A549 (cell line): ENCODE results near the gene STK33. TPM values are rescaled to one million over a fixed set of nuclear protein-coding genes. Genes with fewer than 3 reads are reported as not detected.

Source experiments
- ATAC-seq, 2 experiments: fragments of 200-7000 bp in 1 of 2; fragments of >200 bp in 1 of 2; cut with Nextera tagmentation in 1 of 2; cut with Tn5 transposase in 1 of 2; 3 replicates each; pipeline versions ENCODE4 v1.8.0 to v1.9.1; 2018 to 2020; ENCODE audit warnings: mild to moderate bottlenecking in 1 of 2, moderate library complexity in 1 of 2
- CTCF ChIA-PET: fragments of 300-600 bp; sonication (Branson Sonifier 250); formaldehyde crosslinking; extraction: SDS; loops from one replicate; lab custom pipeline; 2021; ENCODE audit warnings: antibody characterized with exemption, inconsistent platforms; lab: Yijun Ruan, JAX
- POLR2A ChIA-PET: fragments of 350-600 bp; formaldehyde crosslinking; extraction: SDS; loops from one replicate; lab custom pipeline; 2021; ENCODE audit warnings: antibody characterized with exemption, inconsistent platforms; lab: Yijun Ruan, JAX
- DNase-seq, 2 experiments: peaks; one replicate each; pipeline versions ENCODE4 v3.0.0 to v3.0.0-alpha.2; 2011 to 2016; ENCODE audit warnings: low read depth in 1 of 2, low spot score in 1 of 2
- FAIRE-seq: peaks from 2 replicates; lab custom pipeline; 2011; peaks lifted over from hg19 to GRCh38; lab: Jason Lieb, UNC
- H3K27ac ChIP-seq, 2 experiments: fragments of >200 bp; sonication (Bioruptor Twin); formaldehyde crosslinking; 3 replicates each; pipeline ENCODE4 v1.5.1; 2016 to 2017
- H3K4me1 ChIP-seq: fragments of >200 bp; sonication (Bioruptor Twin); formaldehyde crosslinking; 3 replicates; pipeline ENCODE4 v1.6.1; 2016
- H3K4me2 ChIP-seq: fragments of >200 bp; sonication (Bioruptor Twin); formaldehyde crosslinking; 3 replicates; pipeline ENCODE4 v1.6.1; 2016
- H3K4me3 ChIP-seq: fragments of >200 bp; sonication (Bioruptor Twin); formaldehyde crosslinking; 3 replicates; pipeline ENCODE4 v1.5.1; 2016
- H3K9me3 ChIP-seq: fragments of >200 bp; sonication (Bioruptor Twin); formaldehyde crosslinking; 3 replicates; pipeline ENCODE4 v1.6.1; 2016
- CBX2 ChIP-seq: fragments of 200-600 bp; sonication (generic); IDR thresholded peaks from 2 replicates; pipeline ENCODE4 v1.6.1; 2016; ENCODE audit warnings: low read depth, mild to moderate bottlenecking, borderline replicate concordance
- EHF ChIP-seq: fragments of 250-450 bp; sonication (Bioruptor Pico); IDR thresholded peaks from 2 replicates; pipeline ENCODE4 v1.5.0; 2020; ENCODE audit warnings: mild to moderate bottlenecking
- EHMT2 ChIP-seq: fragments of 200-600 bp; sonication (generic); IDR thresholded peaks from 2 replicates; pipeline ENCODE4 v1.6.1; 2016; ENCODE audit warnings: antibody characterized with exemption, low read depth, mild to moderate bottlenecking, moderate library complexity
- FOSL2 ChIP-seq, 2 experiments: fragments of 450-650 bp in 1 of 2; fragments of >200 bp in 1 of 2; sonication (Bioruptor Twin) in 1 of 2; formaldehyde crosslinking; IDR thresholded peaks; 2 replicates each; pipeline versions ENCODE4 v1.5.0 to v1.6.1; 2016 to 2020; ENCODE audit warnings: mild to moderate bottlenecking in 1 of 2, moderate library complexity in 1 of 2
- FOXS1 ChIP-seq: fragments of 250-450 bp; sonication (Bioruptor Pico); IDR thresholded peaks from 2 replicates; pipeline ENCODE4 v1.5.0; 2020; ENCODE audit warnings: mild to moderate bottlenecking, moderate library complexity
- HEYL ChIP-seq: fragments of 250-450 bp; sonication (Bioruptor Pico); IDR thresholded peaks from 2 replicates; pipeline ENCODE4 v1.8.0; 2021; ENCODE audit warnings: mild to moderate bottlenecking, moderate library complexity
- HOXA7 ChIP-seq: fragments of 250-450 bp; sonication (Bioruptor Pico); IDR thresholded peaks from 2 replicates; pipeline ENCODE4 v1.5.0; 2020; ENCODE audit warnings: mild to moderate bottlenecking, moderate library complexity
- HOXB13 ChIP-seq: fragments of 250-450 bp; sonication (Bioruptor Pico); IDR thresholded peaks from 2 replicates; pipeline ENCODE4 v1.5.0; 2020; ENCODE audit warnings: low read depth, mild to moderate bottlenecking, moderate library complexity
- HOXB5 ChIP-seq: fragments of 250-450 bp; sonication (Bioruptor Pico); IDR thresholded peaks from 2 replicates; pipeline ENCODE4 v1.5.0; 2020; ENCODE audit warnings: mild to moderate bottlenecking, moderate library complexity
- MAFK ChIP-seq: fragments of 450-650 bp; IDR thresholded peaks from 2 replicates; pipeline ENCODE4 v1.6.1; 2014; ENCODE audit not compliant: partially characterized antibody
- POLR2AphosphoS2 ChIP-seq: conservative IDR thresholded peaks from 2 replicates; pipeline ENCODE4 v1.6.1; 2012; ENCODE audit warnings: low read length, improper control_type of control experiment, inconsistent platforms
- RARB ChIP-seq: fragments of 250-450 bp; sonication (Bioruptor Pico); IDR thresholded peaks from 2 replicates; pipeline ENCODE4 v1.8.0; 2021; ENCODE audit warnings: mild to moderate bottlenecking, moderate library complexity
- SMC3 ChIP-seq: fragments of >200 bp; sonication (Bioruptor Twin); formaldehyde crosslinking; IDR thresholded peaks from 3 replicates; pipeline ENCODE4 v1.6.1; 2018; ENCODE audit warnings: inconsistent platforms
- WGBS: methylation state at CpG from one replicate; pipeline ENCODE4 v1.1.6; 2017; ENCODE audit errors: missing lambda C conversion rate; 5-methylcytosine and 5-hydroxymethylcytosine counted together
- polyA plus RNA-seq, 4 experiments: library from polyadenylated mRNA; depleted of rRNA in 3 of 4; stranded (reverse); fragments of >200 nt; fragmentation: RNase III in 1 of 4; extraction: RNeasy Plus Mini Kit Qiagen cat#74134 plus additional on column Dnase treatment in 1 of 4; gene quantifications; 2 replicates in 3 of 4; 3 replicates in 1 of 4; pipeline ENCODE4 v1.2.3, GENCODE V29; 2011 to 2017
- small RNA-seq, 6 experiments: library from RNA; depleted of rRNA; stranded (forward); fragments of <200 nt; gene quantifications; one replicate each; pipeline ENCODE3, GENCODE V24; 2012
- TF ChIP-seq, protein P1 (sequence below): fragments of 150-350 bp; IDR thresholded peaks from 2 replicates; pipeline ENCODE4 v1.6.1; 2014; ENCODE audit warnings: low read depth, mild to moderate bottlenecking, low read length
- TF ChIP-seq, protein P2 (sequence below): IDR thresholded peaks from 2 replicates; pipeline ENCODE4 v1.6.1; 2012
- TF ChIP-seq, protein P3 (sequence below): IDR thresholded peaks from 2 replicates; pipeline ENCODE4 v1.6.1; 2012

Gene STK33
- polyA plus RNA-seq, 2 of the 4 experiments (the other 2 are of a cell fraction): 5.2 to 5.8 TPM

DNA sequence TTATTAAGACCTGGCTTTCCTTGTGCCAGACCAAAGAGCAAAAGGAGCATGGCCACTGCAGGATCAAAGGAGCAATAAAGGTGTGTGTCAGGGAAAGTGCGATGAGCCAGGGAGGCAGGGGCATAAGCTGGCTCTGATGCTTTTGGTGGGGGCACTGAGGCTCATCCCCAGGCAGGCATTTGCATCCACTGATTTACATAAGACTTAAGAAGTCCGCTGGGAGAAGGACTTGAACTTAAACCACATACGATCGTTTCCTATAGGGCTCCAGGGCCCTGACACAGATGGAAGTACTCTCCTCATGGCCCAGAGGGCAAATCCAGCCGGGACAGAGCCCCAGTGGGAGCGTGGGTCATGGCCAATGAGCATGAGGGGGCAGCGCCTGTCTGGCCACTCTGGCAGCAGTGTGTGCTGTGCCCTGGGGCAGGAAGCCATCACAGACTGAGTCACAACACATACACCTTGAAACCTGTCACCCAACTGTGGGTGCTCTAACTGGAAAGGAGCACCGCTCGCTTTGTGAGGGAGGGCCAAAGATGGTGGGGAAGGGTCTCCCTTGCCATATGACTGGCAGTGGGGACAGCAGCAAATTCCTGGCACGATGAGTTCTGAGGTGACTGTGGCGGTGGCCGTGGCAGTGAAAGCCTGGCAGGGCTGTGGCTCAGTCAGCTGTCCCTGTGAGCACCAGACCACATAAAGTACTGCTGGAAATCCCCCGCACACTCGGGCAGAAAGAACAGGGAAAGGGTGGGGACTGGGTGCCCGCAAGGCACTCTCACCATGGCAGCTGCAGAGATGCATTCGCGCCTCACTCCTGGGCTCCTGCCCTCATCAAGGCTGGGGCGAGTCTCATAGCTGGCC, 251.0 kb downstream of the STK33 start:
- CTCF ChIA-PET: interaction anchor here (1.0 to 1.9 kb wide), 6 partner anchors 12 to 89 kb away, joined by 3 to 7 read pairs (median 4); partner anchors contain the start of gene LMO1
- DNase-seq: no peak
- Histone ChIP-seq H3K4me1 (no peaks in the 10 kb centered on the region), H3K4me3 (no peak overlapping the region), H3K4me2 (no peak overlapping the region), H3K27ac (no peak overlapping the region), H3K9me3 (no peaks in the 10 kb centered on the region)
- no peak for FAIRE-seq
- no peak for TF ChIP-seq FOXS1
- no peak for TF ChIP-seq FOSL2 (IDR thresholded peaks at IDR 0.05)
- no peak for TF ChIP-seq FOSL2 (CRISPR knock-in tag; IDR thresholded peaks at IDR 0.05)
- TF ChIP-seq RARB (CRISPR knock-in tag): no peak
- TF ChIP-seq HEYL (CRISPR knock-in tag): no peak
- TF ChIP-seq CBX2: no peak
- TF ChIP-seq, protein P1, sequence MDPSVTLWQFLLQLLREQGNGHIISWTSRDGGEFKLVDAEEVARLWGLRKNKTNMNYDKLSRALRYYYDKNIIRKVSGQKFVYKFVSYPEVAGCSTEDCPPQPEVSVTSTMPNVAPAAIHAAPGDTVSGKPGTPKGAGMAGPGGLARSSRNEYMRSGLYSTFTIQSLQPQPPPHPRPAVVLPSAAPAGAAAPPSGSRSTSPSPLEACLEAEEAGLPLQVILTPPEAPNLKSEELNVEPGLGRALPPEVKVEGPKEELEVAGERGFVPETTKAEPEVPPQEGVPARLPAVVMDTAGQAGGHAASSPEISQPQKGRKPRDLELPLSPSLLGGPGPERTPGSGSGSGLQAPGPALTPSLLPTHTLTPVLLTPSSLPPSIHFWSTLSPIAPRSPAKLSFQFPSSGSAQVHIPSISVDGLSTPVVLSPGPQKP: no peak
- no peak for TF ChIP-seq MAFK
- TF ChIP-seq, protein P2, sequence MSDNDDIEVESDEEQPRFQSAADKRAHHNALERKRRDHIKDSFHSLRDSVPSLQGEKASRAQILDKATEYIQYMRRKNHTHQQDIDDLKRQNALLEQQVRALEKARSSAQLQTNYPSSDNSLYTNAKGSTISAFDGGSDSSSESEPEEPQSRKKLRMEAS: no peak
- no peak for TF ChIP-seq EHMT2
- no peak for TF ChIP-seq HOXB13
- TF ChIP-seq POLR2AphosphoS2: no peak
- TF ChIP-seq HOXB5 (CRISPR knock-in tag): no peak
- no peak for TF ChIP-seq HOXA7 (CRISPR knock-in tag)
- TF ChIP-seq, protein P3, sequence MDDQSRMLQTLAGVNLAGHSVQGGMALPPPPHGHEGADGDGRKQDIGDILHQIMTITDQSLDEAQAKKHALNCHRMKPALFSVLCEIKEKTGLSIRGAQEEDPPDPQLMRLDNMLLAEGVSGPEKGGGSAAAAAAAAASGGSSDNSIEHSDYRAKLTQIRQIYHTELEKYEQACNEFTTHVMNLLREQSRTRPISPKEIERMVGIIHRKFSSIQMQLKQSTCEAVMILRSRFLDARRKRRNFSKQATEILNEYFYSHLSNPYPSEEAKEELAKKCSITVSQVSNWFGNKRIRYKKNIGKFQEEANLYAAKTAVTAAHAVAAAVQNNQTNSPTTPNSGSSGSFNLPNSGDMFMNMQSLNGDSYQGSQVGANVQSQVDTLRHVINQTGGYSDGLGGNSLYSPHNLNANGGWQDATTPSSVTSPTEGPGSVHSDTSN: no peak
- peak in 1 of 2 experiments; percentile 41; a peak in 3 of 6 replicates for ATAC-seq
- POLR2A ChIA-PET: no interaction called here
- WGBS: 60% methylated on average over 18 of the region's 18 CpGs

DNA sequence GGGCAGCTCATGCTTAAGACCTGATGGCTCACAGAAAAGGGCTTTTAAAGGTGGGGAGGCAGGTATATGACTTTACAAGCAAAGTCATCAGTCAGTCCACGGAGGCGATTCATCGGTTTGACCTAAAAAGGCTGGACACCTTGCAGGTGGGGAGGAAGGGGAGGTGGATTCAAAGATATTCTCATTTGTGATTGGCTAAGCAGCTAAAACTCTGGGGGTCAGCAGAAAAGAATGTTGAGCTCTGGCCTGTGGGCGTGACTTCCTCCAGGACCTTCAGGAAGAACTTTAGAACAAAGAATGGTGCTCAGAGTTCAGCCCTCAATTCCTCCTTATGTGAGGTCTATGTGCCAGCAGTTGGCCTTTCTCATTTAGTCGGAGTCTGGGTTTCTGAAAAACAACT, 252.0 kb downstream of the STK33 start:
- DNase-seq: no peak
- WGBS: 83% methylated on average over 5 of the region's 5 CpGs
- TF ChIP-seq SMC3: no peak
- TF ChIP-seq, protein P2: no peak
- no peak for TF ChIP-seq EHF (CRISPR knock-in tag)
- TF ChIP-seq POLR2AphosphoS2: no peak
- TF ChIP-seq MAFK: no peak
- ChIA-PET CTCF (interaction anchor here (1.0 to 1.5 kb wide), 7 partner anchors 10 to 225 kb away, joined by 3 to 4 read pairs (median 4); no protein-coding TSS in a partner anchor), POLR2A (no interaction called here)
- FAIRE-seq: no peak
- Histone ChIP-seq H3K4me1 (no peaks in the 10 kb centered on the region), H3K9me3 (no peaks in the 10 kb centered on the region), H3K4me2 (no peak overlapping the region), H3K4me3 (no peak overlapping the region), H3K27ac (no peak overlapping the region)
- no peak for ATAC-seq

Small RNA genes within 50 kb of the gene (small RNA-seq; reads per million reads assigned to genes)
- gene RF00601: 0 reads per million in 6 experiments

Other genes with a start within 250 kb of the STK33 start
- gene TRIM66, start 88.4 kb upstream of the STK33 start, polyA plus RNA-seq (2011; rRNA removed): 7.7 and 9.8 TPM in 2 replicates
- 2.5 to 3.3 TPM (median 3.0 TPM) in 3 replicates for gene TRIM66, start 88.4 kb upstream of the STK33 start, polyA plus RNA-seq (2017; fragmentation: RNase III; extraction: RNeasy Plus Mini Kit Qiagen cat#74134 plus additional on column Dnase treatment)
- 798 and 804 TPM in 2 replicates for gene RPL27A, start 88.6 kb upstream of the STK33 start, polyA plus RNA-seq (2011; rRNA removed)
- 3,543 to 3,937 TPM (median 3,631 TPM) in 3 replicates for gene RPL27A, start 88.6 kb upstream of the STK33 start, polyA plus RNA-seq (2017; fragmentation: RNase III; extraction: RNeasy Plus Mini Kit Qiagen cat#74134 plus additional on column Dnase treatment)